ENCODE measurements around the gene ACSM2A.
"Not testable (repeated sequence)": the region's sequence is repeated elsewhere in the genome, so short reads cannot be mapped to it uniquely, and the experiment has no call there.

The ACSM2A gene, protein sequence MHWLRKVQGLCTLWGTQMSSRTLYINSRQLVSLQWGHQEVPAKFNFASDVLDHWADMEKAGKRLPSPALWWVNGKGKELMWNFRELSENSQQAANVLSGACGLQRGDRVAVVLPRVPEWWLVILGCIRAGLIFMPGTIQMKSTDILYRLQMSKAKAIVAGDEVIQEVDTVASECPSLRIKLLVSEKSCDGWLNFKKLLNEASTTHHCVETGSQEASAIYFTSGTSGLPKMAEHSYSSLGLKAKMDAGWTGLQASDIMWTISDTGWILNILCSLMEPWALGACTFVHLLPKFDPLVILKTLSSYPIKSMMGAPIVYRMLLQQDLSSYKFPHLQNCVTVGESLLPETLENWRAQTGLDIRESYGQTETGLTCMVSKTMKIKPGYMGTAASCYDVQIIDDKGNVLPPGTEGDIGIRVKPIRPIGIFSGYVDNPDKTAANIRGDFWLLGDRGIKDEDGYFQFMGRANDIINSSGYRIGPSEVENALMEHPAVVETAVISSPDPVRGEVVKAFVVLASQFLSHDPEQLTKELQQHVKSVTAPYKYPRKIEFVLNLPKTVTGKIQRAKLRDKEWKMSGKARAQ

DNA sequence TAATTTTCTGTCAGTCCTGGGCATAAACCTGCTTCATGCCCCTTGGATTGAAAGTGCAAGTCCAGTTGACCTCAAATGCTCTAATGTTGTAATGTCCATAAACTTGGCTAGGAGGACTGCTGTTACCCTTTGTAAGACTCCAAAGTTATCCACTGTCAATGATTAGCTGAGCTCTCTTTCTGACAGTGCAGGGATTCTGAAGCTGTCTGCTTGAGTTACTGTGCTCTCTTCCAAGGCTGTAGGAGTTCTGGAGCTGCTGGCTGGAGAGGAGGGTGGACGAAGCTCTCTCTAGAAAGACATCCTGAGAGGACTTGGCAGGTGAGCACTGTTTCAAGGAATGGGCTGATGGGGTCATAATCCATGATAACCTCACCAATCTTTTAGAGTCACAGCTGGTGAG is at the start of gene ACSM2A:
Gene ACSM2A, plus strand, starts transcription at position 158 of the 400 bp plus-strand sequence. CDS start 8,594 bp downstream, outside the sequence.
- not testable (repeated sequence) for DNase-seq (ENCODE audit: low read depth)

DNA sequence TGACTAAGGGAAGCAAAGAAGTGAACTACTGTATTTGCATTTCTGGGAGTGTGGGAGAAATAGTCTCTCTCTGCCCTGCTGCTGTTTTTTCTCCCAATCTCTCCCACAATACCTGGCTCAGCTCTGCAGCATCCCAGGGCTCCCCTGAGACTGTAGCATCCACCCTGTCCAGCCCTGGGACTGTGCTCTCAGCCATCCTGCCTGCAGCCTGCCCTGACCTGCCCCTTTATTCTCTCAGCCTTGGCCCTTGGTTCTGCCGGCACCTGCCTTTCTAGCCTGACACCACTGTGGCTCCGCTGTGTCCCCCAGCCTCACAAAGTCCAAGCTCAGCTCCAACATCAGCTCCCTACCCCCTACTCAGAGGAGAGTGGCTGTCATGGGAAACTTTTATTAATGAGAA is 48.7 kb upstream of the ACSM2A start:
- no peak for DNase-seq (ENCODE audit: low read depth)

DNA sequence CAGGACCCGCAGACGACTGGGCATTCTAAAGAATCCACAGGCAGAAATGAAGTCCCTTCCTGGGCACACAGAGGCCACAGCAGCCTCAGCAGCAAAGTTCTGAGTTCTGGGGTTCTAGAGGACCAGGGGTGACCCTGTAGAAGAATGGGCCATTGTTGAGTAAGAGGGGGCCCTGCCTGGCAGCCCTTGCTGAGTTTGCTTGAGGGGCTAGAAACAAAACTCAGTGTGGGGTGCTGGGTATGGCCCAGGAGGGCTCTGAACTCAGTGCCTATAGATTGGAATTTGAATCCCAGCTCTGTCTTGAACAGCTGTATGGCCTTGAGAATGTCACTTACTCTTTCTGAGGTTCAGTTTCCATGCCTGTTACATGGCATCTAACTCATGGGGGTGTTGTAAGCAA is 46.7 kb upstream of the ACSM2A start, which contains the start of gene PDILT:
Gene PDILT, minus strand, starts transcription at position 101 of the 400 bp plus-strand sequence. CDS start 5,437 bp downstream, outside the sequence.
- DNase-seq (ENCODE audit: low read depth): no peak

DNA sequence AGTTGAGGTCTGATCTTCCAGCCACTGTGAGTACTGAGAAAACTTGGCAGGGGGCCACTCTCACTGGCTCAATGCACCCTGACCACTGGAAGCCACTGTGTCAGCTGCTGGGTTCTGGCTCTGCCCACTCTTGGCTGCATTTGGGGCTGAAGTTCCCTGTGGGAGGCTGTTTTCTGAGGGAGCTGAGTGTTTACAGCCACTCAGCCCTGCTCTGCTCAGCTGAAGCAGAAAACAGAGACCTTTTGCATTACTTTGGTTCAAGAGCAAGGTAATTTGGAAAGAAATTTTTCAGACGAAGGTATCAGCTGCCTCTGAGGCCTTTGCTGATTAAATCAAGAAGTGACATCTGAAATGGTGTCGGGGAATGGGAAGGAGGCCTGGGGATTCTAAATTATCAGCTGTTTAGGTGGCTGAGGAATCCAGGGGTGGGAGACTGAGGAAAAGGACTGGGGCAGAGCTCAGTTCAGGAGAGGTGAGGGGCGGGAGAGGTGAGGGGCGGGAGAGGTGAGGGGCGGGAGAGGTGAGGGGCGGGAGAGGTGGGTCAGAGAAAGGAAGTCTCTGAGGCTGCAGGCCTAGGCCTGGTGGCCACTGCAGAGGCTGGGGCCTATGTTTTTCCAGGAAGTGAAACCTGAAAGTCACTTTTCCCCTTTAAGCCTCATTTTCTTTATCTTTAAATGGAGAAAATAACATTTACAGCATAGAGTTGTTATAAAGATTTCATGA is 41.8 kb upstream of the ACSM2A start, which contains the start of gene ACSM5:
Gene ACSM5, plus strand, starts transcription at position 137 of the 723 bp plus-strand sequence. CDS start 1,951 bp downstream, outside the sequence.
- peak; percentile 4 for DNase-seq (ENCODE audit: low read depth)

DNA sequence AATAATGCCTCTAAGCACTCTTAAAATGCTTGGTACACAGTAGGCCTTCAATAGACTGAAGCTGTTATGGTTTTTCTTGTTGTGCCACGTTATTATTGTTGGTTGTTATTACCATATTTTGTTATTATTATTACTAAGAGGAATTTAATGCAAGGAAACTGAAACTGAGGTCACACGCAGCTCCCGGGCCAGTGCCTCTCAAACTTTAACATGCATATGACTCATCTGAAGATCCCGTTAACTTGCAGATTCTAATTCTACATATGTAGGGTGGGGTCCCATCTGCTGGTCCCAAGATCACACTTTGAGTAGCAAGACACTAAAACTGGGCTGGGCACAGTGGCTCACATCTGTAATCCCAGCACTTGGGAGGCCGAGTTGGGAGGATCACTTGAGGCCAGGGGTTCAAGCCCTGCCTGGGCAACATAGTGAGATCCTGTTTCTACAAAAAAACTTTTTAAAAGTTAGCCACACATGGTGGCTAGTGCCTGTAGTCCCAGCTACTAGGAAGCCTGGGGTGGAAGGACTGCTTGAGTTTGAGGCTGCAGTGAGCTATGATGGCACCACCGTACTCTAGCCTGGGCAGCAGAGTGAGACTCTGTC is 41.1 kb upstream of the ACSM2A start:
- DNase-seq (ENCODE audit: low read depth): no peak

DNA sequence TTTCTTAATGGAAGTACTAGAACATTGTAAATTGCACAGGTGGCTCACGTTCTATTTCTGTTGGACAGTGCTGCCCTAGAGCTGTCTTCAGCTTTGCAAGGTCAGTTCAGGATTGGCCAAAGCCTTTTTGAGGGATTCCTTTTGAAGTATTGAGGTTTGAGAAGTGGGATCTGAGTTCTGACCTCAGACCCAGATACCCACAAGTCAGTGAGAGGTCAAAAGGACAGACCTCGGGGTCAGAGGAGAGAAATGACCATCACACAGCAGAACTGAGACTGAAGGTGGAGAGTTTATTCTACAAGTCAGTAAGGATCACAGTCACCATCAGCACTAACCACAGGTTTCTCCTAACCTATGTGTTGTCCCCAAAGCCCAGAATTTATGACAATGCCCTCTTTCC is 40.3 kb upstream of the ACSM2A start:
- no peak for DNase-seq (ENCODE audit: low read depth)

DNA sequence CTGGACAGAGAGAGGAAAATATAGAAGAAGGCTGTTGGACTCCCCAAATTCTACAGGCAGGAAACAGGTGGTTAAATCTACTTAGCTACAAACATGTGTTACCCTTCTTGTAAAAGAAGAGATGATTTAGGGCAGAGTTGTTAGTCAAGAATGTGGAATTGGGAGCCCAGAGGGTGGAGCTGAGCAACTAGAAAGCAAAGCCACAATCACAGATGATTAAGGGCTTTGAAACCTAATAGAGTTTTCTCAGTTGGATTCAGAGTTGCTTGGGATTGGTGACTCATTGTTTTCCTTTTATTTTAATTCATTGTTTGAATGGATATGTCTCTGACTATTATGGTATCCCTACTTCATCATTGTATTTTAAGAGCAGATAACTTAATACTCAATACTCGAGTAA is 35.8 kb upstream of the ACSM2A start:
- no peak for DNase-seq (ENCODE audit: low read depth)

DNA sequence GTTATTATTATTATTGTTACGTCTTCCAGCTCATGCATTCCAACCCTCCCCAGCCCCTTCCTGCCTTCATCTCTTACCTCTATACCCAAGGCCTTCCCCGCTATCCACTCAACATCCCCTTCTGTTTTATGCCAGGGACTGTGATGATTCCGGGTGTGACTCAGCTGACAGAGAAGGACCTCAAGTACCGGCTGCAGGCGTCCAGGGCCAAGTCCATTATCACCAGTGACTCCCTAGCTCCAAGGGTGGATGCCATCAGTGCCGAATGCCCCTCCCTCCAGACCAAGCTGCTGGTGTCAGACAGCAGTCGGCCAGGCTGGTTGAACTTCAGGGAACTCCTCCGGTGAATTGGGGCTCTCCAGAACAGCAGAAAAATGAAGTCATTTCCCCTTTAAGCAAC is 32.2 kb upstream of the ACSM2A start:
- DNase-seq (ENCODE audit: low read depth): not testable (repeated sequence)

DNA sequence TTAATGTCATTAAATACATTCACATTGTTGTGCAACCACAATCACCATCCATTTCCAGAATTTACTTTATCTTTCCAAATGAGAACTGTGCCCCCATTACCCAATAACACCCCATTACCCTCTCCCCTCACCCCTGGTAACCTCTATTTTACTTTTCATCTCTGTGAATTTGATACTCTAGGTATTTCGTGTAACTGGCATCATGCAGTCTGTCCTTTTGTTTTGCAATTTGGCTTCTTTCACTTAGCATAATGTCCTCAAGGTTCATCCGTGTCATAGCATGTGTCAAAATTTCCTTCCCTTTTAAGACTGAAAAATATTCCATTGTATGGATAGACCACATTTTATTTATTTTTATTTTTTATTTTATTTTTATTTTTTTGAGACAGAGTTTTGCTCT is 29.6 kb upstream of the ACSM2A start:
- DNase-seq (ENCODE audit: low read depth): not testable (repeated sequence)

DNA sequence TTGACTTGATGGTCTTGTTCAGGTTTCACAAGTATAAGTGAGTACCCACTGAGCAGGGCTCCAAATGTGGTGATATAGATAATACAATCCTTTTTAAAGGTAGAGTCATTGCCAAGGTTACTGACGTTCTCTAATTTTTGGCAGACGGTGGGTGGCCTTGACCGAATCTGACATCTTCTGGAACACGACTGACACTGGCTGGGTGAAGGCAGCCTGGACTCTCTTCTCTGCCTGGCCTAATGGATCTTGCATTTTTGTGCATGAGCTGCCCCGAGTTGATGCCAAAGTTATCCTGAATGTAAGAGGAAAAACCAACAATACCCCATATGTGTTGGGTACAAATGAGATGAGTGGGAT is 27.6 kb upstream of the ACSM2A start:
- DNase-seq (ENCODE audit: low read depth): not testable (repeated sequence)

DNA sequence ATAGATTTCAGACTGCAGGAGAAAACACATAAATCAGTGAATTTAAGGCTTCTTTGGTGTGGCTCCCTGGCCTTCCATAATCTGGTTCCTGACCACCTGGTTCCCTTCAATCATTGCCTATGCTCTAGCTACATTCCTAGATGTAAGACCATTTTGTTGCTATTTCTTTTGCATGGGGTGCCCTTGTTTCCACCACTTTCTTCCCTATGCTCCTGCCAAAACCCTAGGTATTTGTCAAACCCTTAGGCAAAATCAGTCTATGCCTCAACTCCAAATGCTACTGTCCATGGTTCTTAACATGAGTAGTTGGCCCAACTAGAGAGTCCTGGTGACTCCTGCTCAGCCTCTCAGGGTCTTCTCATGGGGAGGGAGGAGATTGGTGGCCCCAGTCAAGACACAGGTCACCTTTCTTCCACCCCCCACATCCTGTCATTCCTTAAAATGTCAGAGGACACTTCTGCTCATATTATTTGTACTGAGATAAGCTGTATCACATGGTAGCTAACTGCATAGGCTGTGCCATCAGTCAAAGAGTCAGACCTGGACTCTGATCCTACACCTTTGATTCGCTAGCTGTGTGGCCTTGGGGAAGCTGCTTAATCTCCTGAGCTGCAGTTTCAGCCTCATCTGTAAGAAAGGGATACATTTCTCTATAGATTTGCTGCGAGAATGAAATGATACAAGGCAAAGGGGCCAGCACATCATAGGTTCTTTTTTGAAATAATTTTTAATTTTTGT is 27.0 kb upstream of the ACSM2A start:
- no peak for DNase-seq (ENCODE audit: low read depth)

DNA sequence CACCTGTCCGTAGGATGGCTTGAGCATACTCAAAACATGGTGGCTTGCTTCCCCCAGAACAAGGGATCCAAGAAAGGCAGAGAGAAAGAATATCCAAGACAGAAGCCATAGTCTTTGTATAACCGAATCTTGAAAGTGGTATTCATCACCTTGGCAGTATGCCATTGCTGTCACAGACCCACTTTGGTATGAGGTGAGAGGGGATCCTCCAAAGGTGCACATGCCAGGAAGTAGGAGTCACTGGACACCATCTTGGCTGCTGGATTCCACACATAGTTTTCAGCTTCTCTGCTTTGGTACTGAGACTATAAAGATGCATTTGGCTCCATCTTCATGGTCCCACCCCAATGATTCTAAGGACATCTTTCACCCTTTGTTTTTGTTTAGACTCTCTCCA is 23.9 kb upstream of the ACSM2A start:
- not testable (repeated sequence) for DNase-seq (ENCODE audit: low read depth)

DNA sequence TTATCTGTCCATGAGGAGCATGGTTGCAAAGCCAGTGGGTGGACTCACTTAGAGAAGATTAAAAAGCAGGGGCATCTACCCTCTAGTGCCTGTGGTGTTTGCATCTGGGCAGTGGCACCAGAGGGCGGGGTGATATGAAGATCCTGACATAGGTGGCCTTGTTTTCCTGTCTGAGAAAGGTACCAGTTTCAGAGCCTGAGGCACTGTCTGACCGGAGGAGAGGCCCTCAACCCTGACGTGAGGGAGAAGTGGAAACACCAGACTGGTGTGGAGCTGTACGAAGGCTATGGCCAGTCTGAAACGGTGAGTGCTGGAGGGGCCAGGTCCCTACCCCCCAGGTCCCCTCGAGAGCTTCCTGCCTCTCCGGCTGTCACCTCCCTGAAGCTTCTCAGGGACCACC is 21.8 kb upstream of the ACSM2A start:
- not testable (repeated sequence) for DNase-seq (ENCODE audit: low read depth)

DNA sequence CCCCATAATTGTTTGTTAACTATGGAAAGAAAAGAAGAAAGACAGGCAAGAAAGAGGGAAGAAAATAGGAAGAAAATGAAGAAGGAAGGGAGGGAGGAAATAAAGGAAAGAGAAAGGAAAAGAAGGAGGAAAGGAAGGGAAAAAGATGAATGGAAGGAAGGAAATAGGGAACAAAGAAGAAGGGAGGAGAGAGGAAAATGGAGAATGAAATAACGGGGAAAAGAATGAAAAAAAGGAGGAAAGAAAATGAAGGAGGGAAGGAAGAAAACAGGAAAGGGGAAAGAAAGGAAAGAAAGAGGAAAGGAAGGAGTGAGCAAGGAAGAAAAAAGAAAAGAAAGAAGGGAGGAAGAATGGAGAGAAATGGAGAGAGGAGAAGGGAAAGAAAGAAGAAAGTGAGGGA is 20.8 kb upstream of the ACSM2A start:
- not testable (repeated sequence) for DNase-seq (ENCODE audit: low read depth)

DNA sequence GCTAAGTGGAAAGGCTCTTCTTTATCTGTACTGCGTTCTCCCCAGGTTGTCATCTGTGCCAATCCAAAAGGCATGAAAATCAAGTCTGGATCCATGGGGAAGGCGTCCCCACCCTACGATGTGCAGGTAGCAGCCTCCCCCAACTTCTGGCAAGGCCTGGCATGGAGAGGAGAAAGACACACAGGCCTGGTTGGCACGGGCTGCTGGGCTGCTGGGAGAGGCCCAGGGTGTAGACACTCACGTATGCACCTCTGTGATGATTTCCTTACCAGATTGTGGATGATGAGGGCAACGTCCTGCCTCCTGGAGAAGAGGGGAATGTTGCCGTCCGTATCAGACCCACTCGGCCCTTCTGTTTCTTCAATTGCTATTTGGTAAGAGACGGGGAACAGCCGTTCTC is 20.4 kb upstream of the ACSM2A start:
- no peak for DNase-seq (ENCODE audit: low read depth)

DNA sequence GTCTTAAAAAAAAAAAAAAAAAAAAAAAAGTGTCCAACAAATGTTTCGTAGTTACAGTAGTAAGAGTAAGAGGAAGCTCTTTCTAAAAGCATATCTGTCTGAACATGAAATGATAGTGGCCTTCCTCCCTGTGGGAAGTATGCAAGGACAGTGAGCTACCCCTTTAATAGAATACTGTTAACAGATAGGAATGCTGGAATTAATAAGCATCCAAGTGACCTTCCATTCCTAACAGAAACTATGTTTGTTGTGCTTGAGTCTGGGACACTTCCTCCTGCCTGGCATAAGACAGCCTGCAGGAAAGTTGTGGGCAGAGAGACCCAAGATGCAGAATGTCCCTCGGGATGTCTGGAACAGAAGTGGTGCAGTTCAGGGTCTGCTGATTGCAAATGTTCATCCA is 12.4 kb upstream of the ACSM2A start:
- DNase-seq (ENCODE audit: low read depth): not testable (repeated sequence)

DNA sequence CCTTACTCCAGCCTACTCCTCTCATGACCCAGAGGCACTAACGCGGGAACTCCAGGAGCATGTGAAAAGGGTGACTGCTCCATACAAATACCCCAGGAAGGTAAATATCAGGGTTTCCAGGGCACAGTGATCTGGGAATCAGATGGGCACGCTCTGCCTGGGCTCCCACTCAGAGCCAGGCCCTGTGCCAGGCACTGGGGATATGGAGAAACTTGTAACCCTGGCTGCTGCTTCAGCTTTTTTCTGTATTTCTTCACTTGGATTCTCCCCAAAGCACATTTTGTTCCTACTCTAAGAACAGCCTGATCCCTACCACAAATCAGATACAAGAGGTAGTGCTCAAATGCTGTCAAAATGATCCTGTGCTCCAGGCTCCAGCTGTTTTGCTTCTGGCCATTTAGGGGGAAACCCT is 11.5 kb upstream of the ACSM2A start:
- not testable (repeated sequence) for DNase-seq (ENCODE audit: low read depth)

DNA sequence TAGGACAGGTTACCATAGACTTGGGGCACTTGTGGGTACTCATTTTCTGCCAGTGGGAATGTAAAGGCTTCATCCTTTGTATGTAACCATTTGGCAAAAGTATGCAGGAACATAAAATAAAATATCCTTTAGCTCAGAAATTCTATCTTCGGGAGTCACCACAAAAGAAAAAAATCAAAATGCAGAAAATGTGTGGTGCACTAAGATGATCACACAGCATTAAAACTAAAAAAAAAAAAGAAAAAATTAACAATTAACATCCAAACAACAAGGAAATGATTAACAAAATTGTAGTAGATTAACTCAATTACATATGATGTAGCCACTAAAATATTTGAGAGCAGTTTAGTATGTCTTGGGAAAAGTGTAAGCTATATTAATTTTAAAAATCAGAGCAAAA is 10.6 kb upstream of the ACSM2A start:
- DNase-seq (ENCODE audit: low read depth): not testable (repeated sequence)

DNA sequence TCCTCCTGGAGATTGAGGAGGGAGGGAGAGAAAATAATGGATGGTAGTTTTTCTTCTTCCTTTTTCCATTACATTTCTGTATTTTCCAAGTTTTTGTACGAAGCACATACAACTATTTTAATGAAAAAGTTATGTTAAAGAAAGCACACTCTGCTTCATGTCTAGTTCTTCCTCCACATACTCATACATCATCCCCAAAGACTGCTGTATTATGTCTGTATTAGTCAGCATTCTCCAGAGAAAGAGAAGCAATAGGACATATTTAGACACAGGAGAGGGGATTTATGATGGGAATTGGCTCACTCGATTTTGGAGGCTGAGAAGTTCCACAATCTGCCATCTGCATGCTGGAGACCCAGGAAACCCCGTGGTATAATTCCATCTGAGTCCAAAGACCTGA is 10.1 kb upstream of the ACSM2A start:
- DNase-seq (ENCODE audit: low read depth): no peak

DNA sequence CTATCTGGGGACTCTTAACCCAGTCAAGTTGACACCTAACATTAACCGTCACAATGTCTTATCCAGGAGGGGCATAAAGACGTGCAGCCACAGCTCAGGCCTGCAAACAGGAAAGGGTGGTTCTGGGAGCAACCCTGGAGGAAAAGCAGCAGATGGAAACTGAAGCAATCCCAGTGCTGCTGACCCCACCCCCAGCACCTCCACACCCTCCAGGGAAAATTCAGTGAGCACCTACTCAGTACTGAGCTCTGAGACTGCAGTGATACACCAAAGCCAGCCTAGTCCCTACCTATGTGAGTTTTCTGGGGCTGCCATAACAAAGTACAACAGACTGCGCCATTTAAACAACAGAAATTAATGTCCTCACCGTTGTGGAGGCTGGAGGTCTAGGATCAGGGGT is 9.5 kb upstream of the ACSM2A start:
- DNase-seq (ENCODE audit: low read depth): not testable (repeated sequence)

DNA sequence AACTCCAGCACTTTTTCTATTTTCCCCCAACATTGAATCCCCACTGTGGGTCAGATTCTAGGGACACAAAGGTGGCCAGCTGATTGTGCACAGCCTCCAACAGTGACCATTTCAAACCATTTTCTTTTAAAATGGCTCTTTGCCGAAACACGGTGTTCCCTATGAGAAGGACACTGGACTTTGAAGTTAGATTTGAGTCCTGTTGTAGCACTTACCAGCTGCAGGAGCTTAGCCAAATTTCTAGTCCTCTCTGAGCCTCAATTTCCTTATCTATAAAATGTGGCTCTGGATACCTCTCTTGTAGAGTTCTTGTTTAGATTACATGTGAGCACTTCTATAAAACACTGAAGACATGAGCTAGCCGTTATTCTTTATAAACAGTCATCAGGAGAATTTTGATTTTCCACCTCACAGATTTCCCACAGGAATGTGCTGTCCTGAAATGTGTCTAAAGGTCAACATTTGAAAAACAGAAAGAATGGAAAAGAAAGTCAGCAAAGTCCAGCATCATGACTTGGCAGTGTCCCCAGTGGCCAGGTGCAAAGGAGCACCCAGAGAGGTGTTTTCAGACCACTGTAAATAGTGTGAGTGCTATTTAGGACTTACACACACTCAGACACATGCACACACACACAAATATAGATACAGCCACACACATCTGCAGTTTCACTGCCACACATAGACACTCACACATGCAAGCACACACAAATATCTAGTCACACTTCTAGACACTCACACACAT is 4.5 kb upstream of the ACSM2A start:
- DNase-seq (ENCODE audit: low read depth): not testable (repeated sequence)

Measured in fibroblast of gingiva (primary cell).